ENCODE results near the gene FAM81B. TPM values are rescaled to one million over a fixed set of nuclear protein-coding genes. Genes with fewer than 3 reads are reported as not detected.

The FAM81B gene
- total RNA-seq, 1 donor from 2014 or later, result not detected

DNA sequence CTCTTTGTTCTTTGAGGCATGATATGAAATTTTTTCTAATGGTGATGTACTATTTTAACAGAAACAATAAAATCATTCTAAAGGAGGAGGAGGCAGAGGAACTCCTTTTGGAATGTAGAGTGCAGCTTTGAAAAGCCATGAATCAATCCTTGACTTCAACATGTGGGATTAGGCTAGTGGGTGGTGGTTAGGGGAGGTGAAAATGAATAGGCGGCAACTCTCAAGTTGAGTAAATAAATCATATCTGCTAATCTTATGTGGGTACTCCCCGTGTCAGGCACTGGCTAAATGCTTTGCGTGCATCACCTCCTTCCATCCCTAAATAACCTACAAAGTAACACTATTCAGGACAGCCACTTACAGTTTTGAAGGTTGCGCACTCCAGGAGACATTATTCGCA is 35.1 kb downstream of the FAM81B start:
- Histone ChIP-seq H3K9me3 (ENCODE audit: low read depth) (no peaks in the 10 kb centered on the region), H3F3A (ENCODE audit: low read depth) (no peaks in the 10 kb centered on the region), H3K9ac (no peak overlapping the region), H3K4me3 (no peak overlapping the region), H4K20me1 (ENCODE audit: low read depth) (no peaks in the 10 kb centered on the region), H3K79me2 (ENCODE audit: low read depth) (no peaks in the 10 kb centered on the region), H3K36me3 (no peaks in the 10 kb centered on the region), H3K27ac (no peak overlapping the region), H3K4me2 (no peak overlapping the region), H2AFZ (replicated peaks) (no peak overlapping the region), H3K27me3 (no peaks in the 10 kb centered on the region), H3K4me1 (peaks cover 9% of the 10 kb centered on the region)
- Mint-ChIP-seq H3K9me3 (no peaks in the 10 kb centered on the region), H3K36me3 (no peaks in the 10 kb centered on the region), H3K27me3 (ENCODE audit: insufficient read depth, low read depth) (no peaks in the 10 kb centered on the region), H3K27ac (no peak overlapping the region), H3K4me1 (peaks cover 6% of the 10 kb centered on the region), H3K4me3 (no peak overlapping the region)
- no peak for DNase-seq (ENCODE audit: low spot score)
- no peak for TF ChIP-seq EZH2phosphoT487 (IDR thresholded peaks at IDR 0.05)
- TF ChIP-seq, protein P1, sequence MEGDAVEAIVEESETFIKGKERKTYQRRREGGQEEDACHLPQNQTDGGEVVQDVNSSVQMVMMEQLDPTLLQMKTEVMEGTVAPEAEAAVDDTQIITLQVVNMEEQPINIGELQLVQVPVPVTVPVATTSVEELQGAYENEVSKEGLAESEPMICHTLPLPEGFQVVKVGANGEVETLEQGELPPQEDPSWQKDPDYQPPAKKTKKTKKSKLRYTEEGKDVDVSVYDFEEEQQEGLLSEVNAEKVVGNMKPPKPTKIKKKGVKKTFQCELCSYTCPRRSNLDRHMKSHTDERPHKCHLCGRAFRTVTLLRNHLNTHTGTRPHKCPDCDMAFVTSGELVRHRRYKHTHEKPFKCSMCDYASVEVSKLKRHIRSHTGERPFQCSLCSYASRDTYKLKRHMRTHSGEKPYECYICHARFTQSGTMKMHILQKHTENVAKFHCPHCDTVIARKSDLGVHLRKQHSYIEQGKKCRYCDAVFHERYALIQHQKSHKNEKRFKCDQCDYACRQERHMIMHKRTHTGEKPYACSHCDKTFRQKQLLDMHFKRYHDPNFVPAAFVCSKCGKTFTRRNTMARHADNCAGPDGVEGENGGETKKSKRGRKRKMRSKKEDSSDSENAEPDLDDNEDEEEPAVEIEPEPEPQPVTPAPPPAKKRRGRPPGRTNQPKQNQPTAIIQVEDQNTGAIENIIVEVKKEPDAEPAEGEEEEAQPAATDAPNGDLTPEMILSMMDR (IDR thresholded peaks at IDR 0.05), result no peak
- no peak for TF ChIP-seq EZH2 (IDR thresholded peaks at IDR 0.05)

DNA sequence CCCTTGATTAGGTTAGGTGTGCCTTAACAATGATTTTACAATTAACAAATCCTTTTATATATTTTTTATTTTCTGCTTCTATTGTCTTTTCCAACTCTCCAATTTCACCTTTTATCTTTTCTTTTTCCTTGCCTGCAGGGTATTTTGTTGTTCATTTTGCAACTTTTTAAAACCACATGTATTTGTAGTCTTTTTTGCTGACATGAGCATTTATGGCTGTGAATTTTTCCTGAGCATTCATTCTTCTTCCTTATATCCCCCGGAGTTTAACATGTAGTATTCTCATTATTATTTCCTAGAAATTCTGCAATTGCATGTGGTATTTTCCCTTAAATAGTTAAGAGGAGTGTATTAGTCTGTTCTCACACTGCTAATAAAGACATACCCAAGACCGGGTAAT is 41.6 kb downstream of the FAM81B start:
- Histone ChIP-seq H3K27ac (no peak overlapping the region), H3F3A (ENCODE audit: low read depth) (no peaks in the 10 kb centered on the region), H3K9ac (no peak overlapping the region), H2AFZ (replicated peaks) (no peak overlapping the region), H3K27me3 (no peaks in the 10 kb centered on the region), H3K4me2 (no peak overlapping the region), H3K4me1 (peaks cover 5% of the 10 kb centered on the region), H3K79me2 (ENCODE audit: low read depth) (no peaks in the 10 kb centered on the region), H4K20me1 (ENCODE audit: low read depth) (no peaks in the 10 kb centered on the region), H3K9me3 (ENCODE audit: low read depth) (no peaks in the 10 kb centered on the region), H3K36me3 (no peaks in the 10 kb centered on the region), H3K4me3 (no peak overlapping the region)
- no peak overlapping the region for H3K27ac Mint-ChIP-seq
- no peak for DNase-seq (ENCODE audit: low spot score)
- no peak overlapping the region for H3K4me3 Mint-ChIP-seq
- H3K4me1 Mint-ChIP-seq, result peaks cover 6% of the 10 kb centered on the region
- TF ChIP-seq, protein P1 (IDR thresholded peaks at IDR 0.05), result no peak
- TF ChIP-seq EZH2phosphoT487 (IDR thresholded peaks at IDR 0.05), result no peak
- no peak for TF ChIP-seq EZH2 (IDR thresholded peaks at IDR 0.05)
- no peaks in the 10 kb centered on the region for H3K27me3 Mint-ChIP-seq (ENCODE audit: insufficient read depth, low read depth)
- H3K9me3 Mint-ChIP-seq, result peaks cover 5% of the 10 kb centered on the region
- no peaks in the 10 kb centered on the region for H3K36me3 Mint-ChIP-seq

DNA sequence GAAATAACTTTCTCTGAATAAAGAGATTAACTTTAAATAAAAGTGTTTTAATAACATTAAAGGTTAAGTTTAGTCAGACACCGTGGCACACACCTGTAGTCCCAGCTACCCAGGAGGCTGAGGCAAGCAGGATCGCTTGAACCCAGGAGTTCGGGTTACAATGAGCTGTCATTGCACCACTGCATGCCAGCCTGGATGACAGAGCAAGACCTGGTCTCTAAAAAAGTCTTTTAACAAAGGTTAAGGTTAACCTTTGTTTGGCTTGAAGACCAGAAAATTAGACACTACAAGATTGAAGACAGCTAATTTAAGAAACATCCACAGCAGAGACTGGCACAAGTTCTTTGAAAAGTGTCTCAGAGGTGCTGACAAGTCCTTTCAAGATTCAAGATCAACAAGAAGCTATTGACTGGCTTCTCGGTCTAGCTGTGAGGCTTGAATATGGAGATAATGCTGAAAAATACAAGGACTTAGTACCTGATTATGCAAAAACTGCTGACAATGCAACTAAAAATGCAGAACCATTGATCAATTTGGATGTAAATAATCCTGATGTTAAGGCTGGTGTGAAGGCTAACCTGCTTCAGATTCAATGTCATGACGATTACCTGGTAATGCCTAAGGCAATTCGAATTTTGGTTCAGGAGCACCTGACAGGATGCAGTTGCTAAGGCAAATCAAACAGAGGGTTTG is 48.8 kb downstream of the FAM81B start:
- DNase-seq (ENCODE audit: low spot score), result no peak
- TF ChIP-seq, protein P1 (IDR thresholded peaks at IDR 0.05), result no peak
- TF ChIP-seq EZH2phosphoT487 (IDR thresholded peaks at IDR 0.05) (no peak), EZH2 (IDR thresholded peaks at IDR 0.05) (no peak)
- Histone ChIP-seq H3K4me1 (no peaks in the 10 kb centered on the region), H2AFZ (replicated peaks) (no peak overlapping the region), H3K27me3 (peaks cover 10% of the 10 kb centered on the region), H3K4me3 (no peak overlapping the region), H3F3A (ENCODE audit: low read depth) (no peaks in the 10 kb centered on the region), H3K79me2 (ENCODE audit: low read depth) (no peaks in the 10 kb centered on the region), H4K20me1 (ENCODE audit: low read depth) (no peaks in the 10 kb centered on the region), H3K36me3 (no peaks in the 10 kb centered on the region), H3K27ac (no peak overlapping the region), H3K4me2 (no peak overlapping the region), H3K9ac (no peak overlapping the region), H3K9me3 (ENCODE audit: low read depth) (no peaks in the 10 kb centered on the region)
- Mint-ChIP-seq H3K4me3 (no peak overlapping the region), H3K4me1 (peaks cover 3% of the 10 kb centered on the region), H3K27me3 (ENCODE audit: insufficient read depth, low read depth) (no peaks in the 10 kb centered on the region), H3K36me3 (no peaks in the 10 kb centered on the region), H3K27ac (no peak overlapping the region), H3K9me3 (no peaks in the 10 kb centered on the region)

Measured in neural progenitor cell (in vitro differentiated cells).